GM19238 (cell line): ENCODE measurements around the gene MAN1C1.

Experiments used
- DNase-seq: peaks from one replicate; pipeline ENCODE4 v3.0.0; 2011; ENCODE audit warnings: low spot score; ENCODE audit not compliant: insufficient read length

The MAN1C1 gene

DNA sequence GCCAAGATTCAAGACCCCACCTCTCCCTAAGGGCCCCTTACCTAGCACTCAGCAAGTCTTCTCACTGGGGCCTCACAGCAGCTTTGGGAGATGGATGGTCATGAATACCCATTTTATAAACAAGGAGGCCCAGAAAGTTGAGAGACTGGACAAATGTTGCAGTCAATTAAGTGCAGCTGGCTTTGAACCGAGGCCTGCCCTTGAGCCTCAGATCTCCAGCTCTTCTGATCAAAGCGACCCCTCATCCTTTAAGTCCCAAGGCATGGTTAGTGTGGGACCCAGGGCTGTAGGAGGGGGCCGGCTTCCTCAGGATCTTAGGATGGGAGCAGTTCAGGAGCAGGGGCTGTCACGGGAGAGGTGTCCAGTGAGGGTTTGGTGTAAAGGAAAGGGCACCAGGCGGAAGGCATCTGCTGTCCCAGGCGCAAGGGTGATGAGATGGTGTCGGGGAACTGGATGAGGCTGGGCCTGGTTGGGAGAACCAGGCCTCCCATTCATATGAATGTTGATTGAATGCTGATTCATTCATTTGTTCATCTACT is 198.0 kb downstream of the MAN1C1 start:
- DNase-seq, result no peak

DNA sequence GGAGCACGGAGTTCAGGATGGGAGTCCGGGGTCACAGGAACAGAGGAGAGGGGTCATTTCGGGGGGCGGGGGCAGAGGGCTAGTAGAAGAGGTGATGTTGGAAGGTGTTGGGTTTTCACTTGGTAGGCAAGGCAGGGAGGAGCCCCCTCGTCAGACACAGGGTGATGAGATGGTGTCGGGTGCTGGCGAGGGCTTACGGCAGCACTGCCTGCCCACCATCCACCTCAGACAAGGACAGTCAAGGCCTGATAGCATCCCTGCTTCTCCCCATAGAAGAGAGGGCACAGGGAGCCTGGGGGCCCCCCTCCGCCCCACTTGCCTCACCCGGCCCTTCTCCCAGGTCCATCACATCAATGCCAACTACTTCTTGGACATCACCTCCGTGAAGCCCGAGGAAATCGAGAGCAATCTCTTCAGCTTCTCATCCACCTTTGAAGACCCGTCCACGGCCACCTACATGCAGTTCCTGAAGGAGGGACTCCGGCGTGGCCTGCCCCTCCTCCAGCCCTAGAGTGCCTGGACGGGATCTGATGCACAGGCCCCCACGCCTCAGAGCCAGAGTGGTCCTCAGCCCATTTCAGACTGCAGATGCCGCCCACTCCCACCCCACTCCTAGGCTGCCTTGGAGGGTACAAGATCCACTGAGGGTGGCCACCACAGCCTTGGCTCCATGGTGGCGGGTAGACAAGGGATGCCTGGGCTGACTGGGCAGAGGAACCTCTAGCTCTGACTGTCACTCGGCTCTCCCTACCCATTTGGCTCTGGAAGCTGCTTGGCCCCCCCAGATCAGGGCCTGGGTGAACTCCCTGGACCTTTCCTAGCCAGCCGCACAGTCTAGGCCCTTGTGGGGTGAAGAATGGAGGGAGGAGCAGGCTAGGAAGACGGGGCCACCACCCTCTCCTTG is 198.9 kb downstream of the MAN1C1 start:
- no peak for DNase-seq

DNA sequence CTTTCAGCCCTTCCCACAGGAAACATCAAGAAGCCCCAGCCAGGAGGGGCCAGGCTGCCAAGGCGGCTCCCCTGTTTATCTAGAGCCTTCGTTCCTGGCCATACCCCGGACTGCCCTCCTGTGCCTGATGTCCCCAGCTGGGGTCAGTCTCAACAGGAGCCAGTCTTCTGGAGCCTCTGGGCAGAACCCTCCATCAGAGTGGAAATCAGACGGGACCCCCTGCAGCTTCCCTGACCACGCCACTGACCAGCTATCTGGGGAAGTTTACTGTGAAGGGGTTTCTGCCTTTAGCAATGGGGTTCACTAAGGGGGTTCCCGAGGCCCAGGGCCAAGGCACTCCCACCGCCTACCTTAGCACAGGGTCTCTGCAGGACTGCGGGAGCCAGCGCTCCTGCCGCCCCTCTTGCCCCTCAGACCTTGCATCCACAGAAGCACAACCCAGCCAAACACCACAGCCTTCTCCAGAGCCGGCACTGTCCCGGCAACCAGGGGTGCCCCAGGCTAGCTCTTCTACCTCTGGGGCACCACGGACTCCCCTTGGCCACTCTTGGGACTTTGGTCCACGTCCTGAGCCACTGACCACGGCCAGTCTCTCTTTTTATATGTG is 199.6 kb downstream of the MAN1C1 start:
- no peak for DNase-seq

DNA sequence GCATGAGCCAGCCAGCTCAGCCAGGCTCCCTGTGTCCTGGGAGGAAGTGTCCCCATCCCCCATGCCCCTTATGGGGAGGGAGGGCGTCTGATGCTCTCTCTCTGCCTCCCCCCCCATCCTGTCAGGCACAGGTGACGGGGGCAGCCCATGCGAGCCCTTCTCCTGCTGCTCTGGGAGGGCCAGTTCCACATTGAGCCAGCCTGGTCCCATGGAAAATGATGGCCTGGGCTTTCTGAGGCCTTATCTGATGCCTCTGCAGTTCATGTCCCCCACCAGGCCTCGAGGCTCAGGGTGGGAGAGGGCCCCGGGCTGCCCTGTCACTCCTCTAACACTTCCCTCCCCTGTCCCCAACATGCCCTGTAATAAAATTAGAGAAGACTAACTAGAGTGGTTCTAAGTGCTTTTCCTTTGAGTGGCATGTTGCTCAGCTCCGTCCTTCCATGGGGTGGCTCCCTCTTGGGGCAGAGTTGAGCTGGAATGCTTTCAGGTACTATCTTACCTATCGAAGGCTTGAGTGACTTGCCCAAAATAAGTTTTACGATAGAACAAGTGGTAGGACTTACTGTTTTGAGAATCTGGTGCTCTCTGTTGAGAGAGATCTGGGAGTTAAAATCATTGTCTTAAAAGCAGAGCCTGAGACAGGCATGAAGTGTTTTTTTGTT is 201.4 kb downstream of the MAN1C1 start:
- DNase-seq, result no peak

DNA sequence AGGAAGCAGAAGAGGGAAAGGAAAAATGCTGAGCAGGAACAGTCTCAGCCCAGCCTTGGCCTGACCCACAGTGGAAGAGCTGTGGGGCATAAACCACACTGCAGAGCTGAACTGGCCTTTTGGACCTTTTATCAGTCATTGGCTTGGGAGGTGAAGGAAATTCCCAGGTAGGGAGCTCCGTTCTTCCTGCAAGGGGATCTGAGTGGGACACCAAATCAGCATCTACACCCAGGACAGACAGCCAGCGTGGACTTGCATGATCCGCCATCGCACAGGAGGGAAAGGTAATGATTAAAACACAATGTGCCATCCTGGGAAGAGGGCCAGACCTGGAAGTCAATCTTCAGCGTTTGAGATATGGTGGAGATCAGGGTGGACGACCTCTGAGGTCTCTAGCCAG is 202.0 kb downstream of the MAN1C1 start:
- DNase-seq, result no peak

DNA sequence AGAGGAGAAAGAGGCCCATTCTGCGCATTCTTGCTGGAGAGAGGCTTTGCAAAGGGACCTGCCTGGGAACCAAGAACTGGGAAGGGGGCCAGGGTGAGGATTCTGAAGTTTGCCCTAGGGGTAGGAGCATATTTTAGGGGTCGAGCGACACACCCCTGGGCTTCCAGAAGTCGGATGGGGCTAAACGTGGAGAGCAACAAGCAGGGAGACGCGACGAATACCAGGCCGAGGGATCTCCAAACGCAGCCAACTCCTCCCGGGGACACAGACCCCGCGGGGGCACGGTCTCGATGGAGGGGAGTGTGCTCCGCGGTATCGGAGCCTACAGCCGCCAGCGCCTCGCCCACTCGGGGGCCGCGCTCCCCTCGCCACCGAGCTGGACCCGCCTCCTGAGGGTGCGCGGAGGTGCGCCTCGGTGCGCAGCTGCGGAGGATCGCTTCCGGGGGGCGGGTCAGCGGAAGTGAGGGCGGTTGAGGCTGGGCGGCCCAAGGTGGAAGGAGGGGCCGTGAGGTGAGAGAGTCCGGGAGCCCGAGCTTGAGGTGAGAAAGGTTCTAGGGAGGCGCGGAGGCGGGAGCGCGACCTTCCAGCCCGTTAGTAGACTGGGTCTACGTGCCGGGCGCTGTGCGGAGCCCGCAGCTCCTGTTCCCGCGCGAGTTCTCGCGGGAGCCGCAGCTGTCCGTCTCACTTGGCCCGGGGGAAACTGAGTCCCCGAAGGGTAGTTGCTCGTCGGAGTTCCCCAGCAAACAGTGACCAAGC is 203.1 kb downstream of the MAN1C1 start, which contains the start of gene MTFR1L:
MTFR1L (plus strand) TSS at position 464 of the 756 bp plus-strand sequence. CDS start 3,151 bp downstream, outside the sequence.
- peak; percentile 98 for DNase-seq

DNA sequence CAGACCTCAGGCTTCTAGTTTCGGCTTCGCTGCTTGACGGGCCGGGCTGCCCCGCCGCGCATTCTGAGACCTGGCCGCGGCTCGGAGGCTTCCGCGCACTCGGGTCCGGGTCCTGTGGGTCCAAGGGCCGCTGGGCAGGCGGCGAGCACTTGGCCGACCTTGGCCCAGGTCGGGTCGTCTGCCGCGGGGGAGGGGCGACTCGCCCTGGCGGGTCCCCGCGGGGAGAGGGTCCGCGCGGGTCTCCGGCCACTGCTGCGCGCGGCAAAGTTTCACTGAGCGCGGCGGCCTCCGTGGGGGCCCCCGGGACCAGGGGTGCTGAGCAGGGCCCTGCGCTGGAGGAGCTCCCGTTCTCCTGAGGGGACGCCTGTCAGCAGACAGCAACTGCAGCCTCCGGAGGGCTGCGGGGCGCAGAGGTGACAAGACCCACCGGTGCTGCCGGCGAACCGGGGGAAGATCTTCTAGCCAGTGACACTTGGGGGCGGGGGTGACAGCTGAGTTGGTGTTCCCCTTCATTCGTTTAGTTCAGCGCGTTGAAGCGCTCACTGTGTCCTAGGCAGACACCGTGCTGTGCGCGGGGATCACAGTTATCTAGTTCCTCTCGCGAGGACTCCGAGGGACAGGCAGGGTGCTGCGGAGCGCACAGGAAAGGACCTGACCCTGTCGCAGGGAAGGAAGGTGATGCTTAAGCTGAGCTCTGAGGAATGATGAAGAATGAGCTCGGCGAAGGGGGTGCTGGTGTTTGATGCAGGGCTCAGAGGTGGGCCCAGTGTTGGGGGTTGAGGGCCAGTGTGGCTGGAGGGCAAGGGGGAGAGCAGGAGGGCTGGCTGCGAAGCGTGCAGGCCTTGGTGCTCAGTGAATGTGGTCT is 203.9 kb downstream of the MAN1C1 start:
- DNase-seq, result peak; percentile 88

DNA sequence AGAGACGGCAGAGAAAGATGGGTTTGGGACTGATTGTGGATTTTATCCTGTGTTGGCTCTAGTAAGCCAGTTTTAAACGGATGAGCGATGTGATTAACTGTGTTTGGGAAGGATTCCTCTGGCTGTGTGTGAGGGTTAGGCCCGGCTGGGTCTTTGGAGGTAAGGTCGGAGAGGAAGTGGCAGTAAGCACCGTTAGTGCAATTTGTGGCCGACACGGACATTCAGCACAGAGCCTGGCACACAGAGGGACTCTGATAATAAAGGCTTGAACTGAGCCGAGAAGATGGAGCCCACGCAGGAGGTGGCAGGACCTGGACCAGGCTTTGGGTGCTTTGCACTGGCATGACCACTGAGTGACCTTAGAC is 204.5 kb downstream of the MAN1C1 start:
- no peak for DNase-seq

DNA sequence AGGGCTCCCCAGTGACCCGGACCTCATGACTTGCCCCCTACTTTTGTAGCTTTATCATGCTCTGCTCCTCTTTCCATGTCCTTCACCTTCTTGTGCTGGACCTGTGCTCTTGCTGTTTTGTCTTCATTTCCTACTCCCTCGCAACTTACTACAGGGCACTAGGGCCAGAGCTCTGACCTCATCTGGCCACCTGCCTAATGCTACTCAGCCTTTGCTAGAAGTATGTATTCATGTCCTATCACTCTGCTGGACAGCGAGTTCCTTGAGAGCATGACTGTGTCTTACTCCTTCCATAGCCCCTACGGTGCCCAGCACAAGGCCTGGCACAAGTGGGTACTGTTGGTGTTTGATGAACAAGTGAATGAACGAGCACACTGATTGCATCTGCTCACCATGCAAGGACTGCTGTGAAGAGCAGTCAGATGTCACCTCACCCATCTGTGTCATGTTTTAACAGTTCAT is 205.1 kb downstream of the MAN1C1 start:
- DNase-seq, result no peak

DNA sequence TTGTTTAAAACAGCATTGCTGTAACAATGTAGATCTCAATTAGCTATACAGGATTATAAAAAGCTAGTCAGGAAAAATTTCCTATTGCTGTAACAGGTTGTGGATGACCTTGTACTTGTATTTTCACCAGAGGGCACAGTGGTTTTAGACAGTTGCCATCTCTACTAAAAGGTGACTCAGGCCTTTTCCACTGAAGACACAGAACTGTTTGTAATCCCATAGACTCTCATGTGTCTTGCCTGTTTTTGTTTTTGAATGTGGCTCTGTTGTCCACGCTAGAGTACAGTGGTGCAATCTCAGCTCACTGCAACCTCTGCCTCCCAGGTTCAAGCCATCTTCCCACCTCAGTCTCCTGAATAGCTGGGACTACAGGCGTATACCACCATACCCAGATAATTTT is 209.0 kb downstream of the MAN1C1 start:
- DNase-seq, result no peak

DNA sequence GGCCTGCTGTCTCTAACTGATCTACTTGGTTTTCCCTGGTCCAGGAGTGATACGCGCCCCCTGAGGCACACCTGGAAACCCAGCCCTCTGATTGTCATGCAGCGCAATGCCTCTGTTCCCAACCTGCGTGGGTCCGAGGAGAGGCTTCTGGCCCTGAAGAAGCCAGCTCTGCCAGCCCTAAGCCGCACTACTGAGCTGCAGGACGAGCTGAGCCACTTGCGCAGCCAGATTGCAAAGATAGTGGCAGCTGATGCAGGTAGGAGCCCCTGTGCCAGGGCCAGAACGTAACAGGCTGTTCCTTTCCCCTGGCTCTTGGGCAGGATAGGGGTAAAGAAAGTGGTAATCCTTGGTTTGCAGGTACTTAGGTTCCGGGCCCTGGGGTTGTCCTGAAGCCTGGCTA is 210.0 kb downstream of the MAN1C1 start:
- DNase-seq, result no peak

DNA sequence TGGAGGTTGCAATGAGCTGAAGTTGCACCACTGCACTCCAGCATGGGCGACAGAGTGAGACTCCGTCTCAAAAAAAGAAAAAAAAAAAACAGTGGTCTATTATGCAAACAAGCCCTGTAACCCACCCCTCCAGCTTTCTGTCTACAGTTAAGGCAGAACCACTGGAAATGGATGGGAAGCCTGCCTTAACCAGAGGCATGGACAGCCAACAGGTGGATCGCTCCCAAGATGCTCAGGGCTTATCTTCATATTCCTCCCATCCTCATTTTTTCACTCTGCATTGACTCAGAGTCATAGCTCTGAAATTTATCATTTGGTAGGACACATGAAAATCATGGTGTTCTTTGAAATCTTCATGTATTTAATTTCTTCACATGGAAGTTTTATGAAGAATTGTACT is 211.9 kb downstream of the MAN1C1 start:
- DNase-seq, result no peak

DNA sequence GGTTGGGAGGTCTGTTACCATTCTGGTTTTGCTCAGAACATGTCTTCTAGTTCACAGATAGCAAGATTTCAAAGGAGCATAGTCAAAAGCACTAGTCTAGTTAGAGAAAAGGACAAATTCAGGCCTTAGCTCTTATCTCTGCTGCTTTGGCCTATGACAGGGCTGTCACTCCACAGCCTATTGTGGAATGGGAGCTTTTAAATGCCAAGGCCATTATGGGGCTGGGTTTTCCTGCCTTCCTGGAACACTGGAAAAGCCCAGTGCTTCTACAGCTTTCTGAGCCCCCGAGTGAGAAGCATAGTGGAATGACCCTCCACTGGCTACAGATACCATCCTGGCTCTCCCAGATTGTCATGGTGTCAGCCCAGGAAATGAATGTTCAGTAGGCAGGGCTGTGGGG is 212.5 kb downstream of the MAN1C1 start:
- DNase-seq, result no peak

DNA sequence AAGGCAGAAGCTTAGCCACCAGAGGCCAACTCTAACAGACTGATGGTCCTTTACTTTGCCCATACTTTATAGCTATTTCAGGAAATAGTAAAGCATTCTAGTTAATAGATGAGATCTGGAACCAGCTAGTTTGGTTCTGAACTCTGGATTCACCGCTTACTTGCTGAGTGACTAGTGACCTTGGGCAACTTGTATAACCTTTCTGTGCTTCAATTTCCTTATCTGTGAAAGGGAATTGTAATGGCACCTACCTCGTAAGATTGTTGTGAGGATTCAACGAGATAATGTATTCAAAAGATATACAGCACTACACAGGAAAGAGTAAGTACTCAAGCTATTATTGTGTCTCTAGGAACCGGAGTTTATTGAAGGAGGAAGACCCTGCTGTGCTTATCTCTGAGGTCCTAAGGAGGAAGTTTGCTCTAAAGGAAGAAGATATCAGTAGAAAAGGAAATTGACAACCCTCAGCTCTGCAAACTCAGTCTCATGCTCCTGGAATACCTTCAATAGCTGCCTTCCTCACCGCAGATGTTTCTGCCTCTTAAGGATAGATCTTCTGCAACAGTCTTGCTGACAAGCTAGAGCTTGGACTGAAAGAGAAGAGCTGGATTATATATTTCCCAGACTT is 215.1 kb downstream of the MAN1C1 start:
- DNase-seq, result no peak

DNA sequence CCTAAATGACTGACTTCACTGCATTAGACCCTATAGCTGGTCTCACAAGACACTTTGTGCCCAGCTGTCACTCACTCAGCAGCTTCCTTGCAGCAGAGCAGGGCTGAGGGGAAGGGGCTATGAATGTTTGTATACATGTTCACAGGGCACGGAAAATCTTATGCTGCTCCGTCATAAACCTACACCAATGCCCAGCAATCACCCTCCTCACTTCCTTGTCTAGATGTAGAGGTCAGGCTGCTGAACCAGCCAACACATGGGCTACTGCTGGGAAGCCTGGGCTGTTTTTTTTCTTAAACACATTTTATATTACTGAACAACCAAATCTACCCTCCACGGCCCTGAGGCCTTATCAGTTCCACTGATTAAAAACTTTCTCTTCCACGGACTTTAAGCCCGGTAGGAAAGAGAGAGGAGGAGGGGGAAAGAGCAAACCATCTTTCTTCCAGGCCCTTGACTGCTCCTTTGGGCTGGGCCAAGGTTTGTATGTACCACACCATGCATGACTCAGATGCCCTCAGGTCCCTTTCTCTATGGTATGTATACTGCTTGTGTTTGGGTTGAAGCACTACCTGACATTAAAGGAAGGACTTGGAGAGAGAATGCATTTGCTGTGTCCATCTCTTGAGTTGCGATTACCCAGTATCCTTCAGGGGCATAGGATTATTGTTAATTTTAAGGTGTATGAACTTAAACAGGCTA is 215.9 kb downstream of the MAN1C1 start:
- no peak for DNase-seq

DNA sequence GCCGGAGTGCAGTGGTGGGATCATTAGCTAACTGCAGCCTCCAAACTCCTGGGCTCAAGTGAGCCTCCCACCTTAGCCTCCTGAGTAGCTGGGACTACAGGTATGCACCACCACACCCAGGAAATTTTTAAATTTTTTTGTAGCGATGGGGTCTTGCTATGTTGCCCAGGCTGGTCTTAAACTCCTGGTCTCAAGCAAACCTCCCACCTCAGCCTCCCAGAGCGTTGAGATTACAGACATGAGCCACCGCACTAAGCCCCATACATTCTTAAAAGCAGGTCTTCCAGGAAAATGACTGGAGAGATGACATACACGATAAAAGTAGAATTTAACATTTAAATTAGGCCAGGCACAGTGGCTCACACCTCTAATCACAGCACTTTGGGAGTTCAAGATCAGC is 216.6 kb downstream of the MAN1C1 start:
- DNase-seq, result no peak
